NCI-H2171 treated with DMSO at 0.1 percent for 48 hours (cell line): ENCODE measurements around the gene GCNT1.

ENCODE experiments used
- DNase-seq: peaks from one replicate; lab custom pipeline; 2025; lab: John Stamatoyannopoulos, UW

The GCNT1 gene

DNA sequence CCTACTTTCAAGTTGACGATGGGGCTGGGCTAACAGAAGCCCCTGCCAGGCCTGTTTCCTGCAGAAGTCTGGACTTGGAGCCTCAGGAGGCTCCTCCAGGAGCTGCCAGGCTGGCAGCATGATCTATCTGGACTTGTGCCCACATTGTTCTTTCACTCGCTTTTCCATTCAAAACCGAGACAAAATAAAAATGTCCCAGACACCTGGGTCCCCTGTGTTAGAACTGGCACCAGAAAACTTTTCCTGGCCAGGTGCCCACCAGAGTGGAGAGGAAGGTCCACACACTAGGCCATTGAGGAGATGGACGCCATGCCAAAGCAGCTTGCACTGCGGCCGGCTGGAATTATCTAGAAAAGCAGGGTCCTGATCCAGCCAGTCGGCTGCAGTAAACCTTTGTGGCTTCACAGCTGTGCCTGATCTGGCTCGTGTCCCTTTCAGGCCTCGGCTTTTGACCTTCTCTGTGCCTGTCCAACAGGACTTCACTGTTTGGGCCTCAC, 78.2 kb downstream of the GCNT1 start:
- DNase-seq: no peak

DNA sequence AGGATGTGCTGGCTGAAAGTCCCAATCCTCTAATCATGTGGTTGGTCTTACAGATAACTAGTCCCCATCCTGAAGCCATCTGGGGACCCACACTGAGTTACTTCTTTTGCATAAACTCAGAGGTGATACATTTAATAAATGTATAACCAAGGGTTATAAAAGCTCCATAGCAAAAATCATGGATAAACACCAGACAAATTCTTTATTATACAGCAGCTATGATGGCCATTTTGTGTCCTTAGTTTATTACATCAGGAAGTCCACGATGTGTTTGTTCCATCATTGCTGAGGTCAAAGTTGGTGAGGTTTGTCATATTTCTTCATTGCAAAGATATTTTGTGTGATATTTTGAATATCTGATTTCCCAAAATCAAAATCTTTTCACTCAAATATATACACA, 80.2 kb downstream of the GCNT1 start:
- no peak for DNase-seq

DNA sequence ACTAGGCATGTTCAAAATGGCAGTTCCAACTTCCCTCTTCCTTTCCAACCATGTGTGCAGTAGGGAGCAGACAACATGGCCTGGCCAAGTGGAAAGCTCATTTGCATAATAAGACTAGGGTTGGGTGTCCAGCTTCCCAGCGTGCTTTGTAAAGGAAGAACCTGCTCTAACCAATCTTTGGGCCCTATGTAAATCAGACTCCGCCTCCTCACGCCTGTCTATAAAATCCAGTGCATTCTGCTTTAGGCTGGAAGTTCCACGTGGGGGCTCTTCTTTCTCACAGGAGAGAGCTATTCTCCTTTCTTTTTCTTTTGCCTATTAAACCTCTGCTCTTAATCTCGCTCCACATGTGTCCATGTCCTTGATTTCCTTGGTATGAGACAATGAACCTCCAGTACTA, 83.4 kb downstream of the GCNT1 start:
- DNase-seq: peak; percentile 55

DNA sequence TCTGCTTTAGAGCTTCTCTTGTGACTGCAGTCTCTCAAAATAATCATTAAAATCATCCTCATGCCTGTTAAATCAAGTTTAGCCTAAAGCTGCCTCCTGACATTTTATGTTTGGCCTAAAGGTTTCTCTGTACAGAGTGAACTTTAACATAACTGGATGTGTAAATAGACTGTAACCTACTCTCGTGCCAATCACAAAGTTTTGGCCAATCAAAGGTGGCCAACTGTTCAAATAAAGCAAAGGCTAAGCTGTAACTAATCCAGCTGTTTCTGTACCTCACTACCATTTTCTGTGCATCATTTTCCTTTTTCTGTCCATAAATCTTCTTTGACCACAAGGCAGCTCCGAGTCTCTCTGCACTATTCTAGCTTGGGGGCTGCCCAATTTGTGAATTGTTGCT, 86.2 kb downstream of the GCNT1 start:
- DNase-seq: no peak

DNA sequence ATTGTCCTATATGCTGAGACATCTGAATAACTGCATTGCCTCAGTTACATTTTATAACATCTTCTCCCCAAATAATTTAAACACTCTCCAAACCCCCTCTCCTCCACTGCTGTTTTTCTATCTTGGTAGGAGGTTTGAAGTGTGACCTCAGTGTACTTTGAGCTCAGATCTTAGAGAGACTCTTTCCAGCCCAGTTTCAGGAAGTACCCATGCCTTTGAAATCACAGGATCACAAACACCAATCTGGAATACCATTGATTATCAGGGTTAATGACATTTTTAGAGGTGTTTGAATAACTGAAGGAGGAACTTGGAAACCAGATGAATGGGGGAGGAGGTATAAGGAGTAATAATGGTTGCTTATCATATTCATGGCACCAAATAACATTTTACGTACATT, 93.2 kb downstream of the GCNT1 start:
- no peak for DNase-seq

DNA sequence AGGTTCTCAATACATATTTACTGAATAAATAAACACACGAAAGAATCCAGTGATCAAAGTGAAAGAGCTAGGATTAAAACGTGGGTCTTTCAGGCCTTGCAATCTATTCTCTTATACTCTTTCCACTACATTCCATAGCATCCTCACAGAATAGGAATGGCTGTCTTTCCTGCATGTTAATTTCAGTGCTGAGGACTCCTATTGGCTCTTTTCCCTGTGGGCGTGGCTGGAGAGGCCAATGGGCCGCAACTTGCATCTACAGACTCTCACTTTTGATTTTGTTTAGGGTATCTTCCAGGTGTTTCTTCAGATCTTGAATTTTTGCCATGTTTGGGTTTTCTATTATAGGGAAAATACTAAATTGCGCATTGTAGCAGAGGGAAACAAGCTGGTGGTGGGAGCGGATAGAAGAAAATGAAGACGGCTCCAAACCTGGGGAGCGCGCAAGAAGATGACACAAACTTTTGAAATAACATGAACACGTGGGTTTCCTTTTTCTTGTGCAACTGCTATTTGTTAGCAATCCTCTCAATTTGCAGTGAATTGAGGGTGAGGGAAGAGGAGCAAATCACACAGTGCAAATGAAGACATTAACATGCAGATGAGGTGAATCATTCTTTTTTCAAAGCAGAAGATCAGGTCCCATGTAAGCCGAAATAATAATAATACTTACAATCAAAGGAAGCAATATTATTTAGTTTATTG, 93.9 kb downstream of the GCNT1 start:
- DNase-seq: no peak

DNA sequence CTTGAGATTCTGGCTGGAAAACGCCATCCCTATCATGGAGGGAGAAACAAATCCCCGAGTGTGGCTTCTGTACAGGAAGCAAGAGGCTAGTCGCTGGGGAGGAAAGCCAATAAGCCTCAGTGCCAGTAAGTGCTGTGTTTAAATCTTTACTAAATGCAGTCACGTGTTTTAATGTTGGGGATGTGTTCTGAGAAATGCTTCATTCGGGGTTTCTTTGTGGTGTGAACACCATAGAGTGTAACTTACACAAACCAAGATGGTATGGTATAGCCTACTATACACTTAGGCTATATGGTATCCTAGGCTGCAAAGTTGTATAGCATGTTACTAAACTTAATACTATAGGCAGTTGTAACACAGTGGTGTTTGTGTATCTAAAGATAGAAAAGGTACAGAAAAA, 94.7 kb downstream of the GCNT1 start:
- no peak for DNase-seq
